Activated CD4-positive, alpha-beta memory T cell treated with anti-CD3 and anti-CD28 coated beads, Interleukin-2, amount 10 ng/mL, durations not matched to agents 7 days and 5 days (primary cell): Measurements from ENCODE around the gene TPT1. TPM values are rescaled to one million over a fixed set of nuclear protein-coding genes. Genes with fewer than 3 reads are reported as not detected.
"Not testable (repeated sequence)": the region's sequence is repeated elsewhere in the genome, so short reads cannot be mapped to it uniquely, and the experiment has no call there.

ENCODE experiments used
- CTCF ChIA-PET: fragments of 350-600 bp; sonication (Branson Sonifier 250); formaldehyde crosslinking; loops from one replicate; lab custom pipeline; 2021; ENCODE audit warnings: antibody characterized with exemption, inconsistent platforms; lab: Charles Lee
- POLR2A ChIA-PET: fragments of 350-600 bp; sonication (Branson Sonifier 250); formaldehyde crosslinking; loops from one replicate; lab custom pipeline; 2021; ENCODE audit warnings: antibody characterized with exemption; lab: Charles Lee
- DNase-seq: peaks from one replicate; pipeline ENCODE4 v3.0.0-alpha.2; 2020
- H3K27ac Mint-ChIP-seq: one replicate; pipeline ENCODE4 v1.8.0; 2021; ENCODE audit warnings: mild to moderate bottlenecking, mixed read lengths
- H3K27me3 Mint-ChIP-seq: one replicate; pipeline ENCODE4 v1.8.0; 2021; ENCODE audit warnings: mixed read lengths
- H3K36me3 Mint-ChIP-seq: one replicate; pipeline ENCODE4 v1.8.0; 2021; ENCODE audit warnings: low read depth, mixed read lengths
- H3K4me1 Mint-ChIP-seq: one replicate; pipeline ENCODE4 v1.8.0; 2021; ENCODE audit warnings: mixed read lengths
- H3K4me3 Mint-ChIP-seq: one replicate; pipeline ENCODE4 v1.8.0; 2021; ENCODE audit warnings: mild to moderate bottlenecking, mixed read lengths
- H3K9me3 Mint-ChIP-seq: one replicate; pipeline ENCODE4 v1.8.0; 2021; ENCODE audit warnings: mixed read lengths
- total RNA-seq, 2 experiments: library from RNA; stranded (reverse); gene quantifications; one replicate each; pipeline ENCODE4 v1.2.3, GENCODE V29; 2021

TPT1 gene
- total RNA-seq, 2 experiments from 2014 or later = 4,462 to 4,505 TPM

- Mint-ChIP-seq H3K4me1 (peaks cover 16% of the 10 kb centered on the region), H3K4me3 (no peak overlapping the region), H3K36me3 (no peaks in the 10 kb centered on the region), H3K9me3 (no peaks in the 10 kb centered on the region), H3K27ac (no peak overlapping the region), H3K27me3 (peaks cover 10% of the 10 kb centered on the region)
- no peak for DNase-seq
- CTCF ChIA-PET = no interaction called here
- POLR2A ChIA-PET = interaction anchor here (1.6 kb wide), 1 partner anchor 26 kb away, joined by 3 read pairs; the partner anchor contains the start of gene TPT1
Measured at GRCh38 chr13:45314822-45315221, 26.2 kb downstream of the TPT1 start.

- ChIA-PET CTCF (interaction anchor here (0.6 to 7.9 kb wide), 13 partner anchors 8 to 673 kb away, joined by 3 to 102 read pairs (median 3); no protein-coding TSS in a partner anchor), POLR2A (interaction anchor here (0.6 kb wide), 1 partner anchor 29 kb away, joined by 3 read pairs; no protein-coding TSS in a partner anchor)
- H3K36me3 Mint-ChIP-seq = no peaks in the 10 kb centered on the region
- H3K4me1 Mint-ChIP-seq = peaks cover 18% of the 10 kb centered on the region
- peaks cover 23% of the 10 kb centered on the region for H3K27me3 Mint-ChIP-seq
- peak overlapping the region; percentile 3 for H3K27ac Mint-ChIP-seq
- no peaks in the 10 kb centered on the region for H3K9me3 Mint-ChIP-seq
- DNase-seq = no peak
- peak overlapping the region; percentile 69 for H3K4me3 Mint-ChIP-seq
Measured at GRCh38 chr13:45310341-45311131, 30.4 kb downstream of the TPT1 start.

GRCh38 chr13:45306966-45307365 is 34.0 kb downstream of the TPT1 start:
- CTCF ChIA-PET = interaction anchor here (0.6 to 7.9 kb wide), 4 partner anchors 9 to 260 kb away, joined by 3 to 102 read pairs (median 5); no protein-coding TSS in a partner anchor
- Mint-ChIP-seq H3K27me3 (peaks cover 22% of the 10 kb centered on the region), H3K9me3 (no peaks in the 10 kb centered on the region), H3K4me3 (no peak overlapping the region), H3K36me3 (no peaks in the 10 kb centered on the region), H3K4me1 (peaks cover 18% of the 10 kb centered on the region), H3K27ac (no peak overlapping the region)
- DNase-seq = no peak
- POLR2A ChIA-PET = interaction anchor here (2.4 kb wide), 1 partner anchor 9 kb away, joined by 8 read pairs; no protein-coding TSS in a partner anchor

- POLR2A ChIA-PET = no interaction called here
- CTCF ChIA-PET = interaction anchor here (2.3 to 7.9 kb wide), 2 partner anchors 7 to 258 kb away, joined by 6 to 102 read pairs; no protein-coding TSS in a partner anchor
- H3K9me3 Mint-ChIP-seq = no peaks in the 10 kb centered on the region
- DNase-seq = no peak
- H3K4me1 Mint-ChIP-seq = peaks cover 4% of the 10 kb centered on the region
- no peak overlapping the region for H3K27ac Mint-ChIP-seq
- peaks cover 20% of the 10 kb centered on the region for H3K27me3 Mint-ChIP-seq
- H3K36me3 Mint-ChIP-seq = no peaks in the 10 kb centered on the region
- H3K4me3 Mint-ChIP-seq = no peak overlapping the region
Measured at GRCh38 chr13:45305079-45305478, 35.9 kb downstream of the TPT1 start.

GRCh38 chr13:45303866-45304265 is 37.1 kb downstream of the TPT1 start:
- POLR2A ChIA-PET = no interaction called here

GRCh38 chr13:45303026-45303425 is 38.0 kb downstream of the TPT1 start:
- no peak overlapping the region for H3K4me3 Mint-ChIP-seq
- H3K27me3 Mint-ChIP-seq = peaks cover 12% of the 10 kb centered on the region
- no peaks in the 10 kb centered on the region for H3K9me3 Mint-ChIP-seq
- H3K4me1 Mint-ChIP-seq = peaks cover 5% of the 10 kb centered on the region
- no peaks in the 10 kb centered on the region for H3K36me3 Mint-ChIP-seq
- no peak overlapping the region for H3K27ac Mint-ChIP-seq
- no peak for DNase-seq
- POLR2A ChIA-PET = interaction anchor here (1.5 kb wide), 1 partner anchor 34 kb away, joined by 3 read pairs; no protein-coding TSS in a partner anchor
- CTCF ChIA-PET = interaction anchor here (1.0 to 1.9 kb wide), 2 partner anchors 23 to 256 kb away, joined by 4 to 8 read pairs; no protein-coding TSS in a partner anchor

More at GRCh38 chr13:45303866-45304265, 37.1 kb downstream of the TPT1 start:
- H3K27me3 Mint-ChIP-seq = peaks cover 14% of the 10 kb centered on the region
- no peak for DNase-seq
- H3K9me3 Mint-ChIP-seq = no peaks in the 10 kb centered on the region
- H3K36me3 Mint-ChIP-seq = no peaks in the 10 kb centered on the region
- H3K4me1 Mint-ChIP-seq = no peaks in the 10 kb centered on the region
- no peak overlapping the region for H3K4me3 Mint-ChIP-seq
- CTCF ChIA-PET = interaction anchor here (1.9 kb wide), 1 partner anchor 257 kb away, joined by 8 read pairs; no protein-coding TSS in a partner anchor
- H3K27ac Mint-ChIP-seq = no peak overlapping the region

- no peak for DNase-seq
- H3K27me3 Mint-ChIP-seq = peaks cover 11% of the 10 kb centered on the region
- no peaks in the 10 kb centered on the region for H3K9me3 Mint-ChIP-seq
- H3K36me3 Mint-ChIP-seq = no peaks in the 10 kb centered on the region
- POLR2A ChIA-PET = interaction anchor here (1.5 kb wide), 1 partner anchor 35 kb away, joined by 3 read pairs; no protein-coding TSS in a partner anchor
- H3K4me3 Mint-ChIP-seq = no peak overlapping the region
- H3K27ac Mint-ChIP-seq = no peak overlapping the region
- CTCF ChIA-PET = interaction anchor here (1.0 to 1.9 kb wide), 3 partner anchors 21 to 256 kb away, joined by 4 to 8 read pairs (median 4); no protein-coding TSS in a partner anchor
- peaks cover 10% of the 10 kb centered on the region for H3K4me1 Mint-ChIP-seq
Measured at GRCh38 chr13:45302507-45302906, 38.5 kb downstream of the TPT1 start.

- DNase-seq = no peak
- Mint-ChIP-seq H3K36me3 (peaks cover 3% of the 10 kb centered on the region), H3K4me3 (no peak overlapping the region), H3K27me3 (peaks cover 7% of the 10 kb centered on the region), H3K4me1 (peaks cover 19% of the 10 kb centered on the region), H3K27ac (no peak overlapping the region), H3K9me3 (no peaks in the 10 kb centered on the region)
- CTCF ChIA-PET = interaction anchor here (1.1 kb wide), 1 partner anchor 253 kb away, joined by 3 read pairs; no protein-coding TSS in a partner anchor
- POLR2A ChIA-PET = interaction anchor here (1.5 kb wide), 1 partner anchor 36 kb away, joined by 3 read pairs; no protein-coding TSS in a partner anchor
Measured at GRCh38 chr13:45301263-45301662, 39.7 kb downstream of the TPT1 start.

GRCh38 chr13:45300190-45300985 is 40.6 kb downstream of the TPT1 start:
- ChIA-PET CTCF (interaction anchor here (0.5 to 1.1 kb wide), 3 partner anchors 11 to 252 kb away, joined by 3 to 4 read pairs (median 3); no protein-coding TSS in a partner anchor), POLR2A (no interaction called here)
- peaks cover 3% of the 10 kb centered on the region for H3K36me3 Mint-ChIP-seq
- DNase-seq = no peak
- H3K27me3 Mint-ChIP-seq = peaks cover 7% of the 10 kb centered on the region
- H3K9me3 Mint-ChIP-seq = no peaks in the 10 kb centered on the region
- H3K4me3 Mint-ChIP-seq = no peak overlapping the region
- no peak overlapping the region for H3K27ac Mint-ChIP-seq
- H3K4me1 Mint-ChIP-seq = peaks cover 23% of the 10 kb centered on the region

GRCh38 chr13:45299194-45299593 is 41.8 kb downstream of the TPT1 start:
- H3K36me3 Mint-ChIP-seq = peaks cover 3% of the 10 kb centered on the region
- ChIA-PET CTCF (interaction anchor here (0.9 to 2.3 kb wide), 2 partner anchors 10 to 253 kb away, joined by 4 to 7 read pairs; no protein-coding TSS in a partner anchor), POLR2A (interaction anchor here (1.7 to 2.4 kb wide), 2 partner anchors 9 to 252 kb away, joined by 3 to 8 read pairs; no protein-coding TSS in a partner anchor)
- no peak overlapping the region for H3K4me3 Mint-ChIP-seq
- H3K4me1 Mint-ChIP-seq = peaks cover 23% of the 10 kb centered on the region
- no peak overlapping the region for H3K27ac Mint-ChIP-seq
- H3K27me3 Mint-ChIP-seq = peaks cover 5% of the 10 kb centered on the region
- no peak for DNase-seq
- H3K9me3 Mint-ChIP-seq = no peaks in the 10 kb centered on the region

- peaks cover 23% of the 10 kb centered on the region for H3K4me1 Mint-ChIP-seq
- H3K4me3 Mint-ChIP-seq, H3K27me3 Mint-ChIP-seq, H3K9me3 Mint-ChIP-seq, DNase-seq, H3K36me3 Mint-ChIP-seq, H3K27ac Mint-ChIP-seq: not testable (repeated sequence)
- ChIA-PET POLR2A (interaction anchor here (1.0 to 2.4 kb wide), 3 partner anchors 10 to 251 kb away, joined by 3 to 8 read pairs (median 3); no protein-coding TSS in a partner anchor), CTCF (interaction anchor here (0.9 to 2.3 kb wide), 4 partner anchors 10 to 252 kb away, joined by 3 to 7 read pairs (median 4); no protein-coding TSS in a partner anchor)
Measured at GRCh38 chr13:45298550-45298949, 42.4 kb downstream of the TPT1 start.

- Mint-ChIP-seq H3K36me3 (peaks cover 3% of the 10 kb centered on the region), H3K4me1 (peaks cover 23% of the 10 kb centered on the region), H3K9me3 (no peaks in the 10 kb centered on the region), H3K27ac (peak overlapping the region; percentile 44), H3K27me3 (peaks cover 5% of the 10 kb centered on the region), H3K4me3 (no peak overlapping the region)
- ChIA-PET CTCF (interaction anchor here (1.2 to 2.3 kb wide), 5 partner anchors 8 to 251 kb away, joined by 3 to 7 read pairs (median 6); no protein-coding TSS in a partner anchor), POLR2A (interaction anchor here (0.7 to 2.4 kb wide), 4 partner anchors 10 to 251 kb away, joined by 3 to 8 read pairs (median 3); partner anchors contain the start of gene TPT1)
- no peak for DNase-seq
Measured at GRCh38 chr13:45298206-45298505, 42.8 kb downstream of the TPT1 start.
